Spinal cord (tissue), 10 donors: ENCODE results near the gene AGTRAP. TPM values are rescaled to one million over a fixed set of nuclear protein-coding genes. Genes with fewer than 3 reads are reported as not detected.

ENCODE experiments used
- DNase-seq, 6 donors: peaks; one replicate each; pipeline versions ENCODE4 v3.0.0 to v3.0.0-alpha.2; 2013 to 2015; ENCODE audit warnings: low spot score in 6 of 6, low read depth in 4 of 6
- H3K27ac ChIP-seq: one replicate; pipeline ENCODE4 v1.5.1; 2013; ENCODE audit warnings: low read depth, low read length, control low read depth
- H3K27me3 ChIP-seq: one replicate; pipeline ENCODE4 v1.6.1; 2013; ENCODE audit warnings: low read length; ENCODE audit not compliant: control insufficient read depth, insufficient read depth
- H3K36me3 ChIP-seq: one replicate; pipeline ENCODE4 v1.6.1; 2013; ENCODE audit warnings: low read length; ENCODE audit not compliant: control insufficient read depth, insufficient read depth
- H3K4me1 ChIP-seq: one replicate; pipeline ENCODE4 v1.6.1; 2013; ENCODE audit warnings: low read length; ENCODE audit not compliant: control insufficient read depth, insufficient read depth
- H3K4me3 ChIP-seq: one replicate; pipeline ENCODE4 v1.5.1; 2013; ENCODE audit warnings: low read depth, low read length, control low read depth
- H3K9me3 ChIP-seq: one replicate; pipeline ENCODE4 v1.6.1; 2013; ENCODE audit warnings: low read length; ENCODE audit not compliant: control insufficient read depth, insufficient read depth
- WGBS: methylation state at CpG from one replicate; pipeline ENCODE4 v1.1.5; 2013; ENCODE audit warnings: missing lambda C conversion rate; ENCODE audit not compliant: insufficient coverage; 5-methylcytosine and 5-hydroxymethylcytosine counted together
- polyA plus RNA-seq, 2 donors: library from polyadenylated mRNA; unstranded; fragments of 120-200 nt; gene quantifications; one replicate each; pipeline ENCODE4 v1.2.1, GENCODE V29; 2013; ENCODE audit not compliant: insufficient read length in 2 of 2
- total RNA-seq, 2 donors: library from RNA; depleted of rRNA in 1 of 2; stranded (reverse); fragments of 120-200 nt in 1 of 2; fragments of >200 nt in 1 of 2; gene quantifications; one replicate each; pipeline versions ENCODE4 v1.2.3 to v1.2.4, GENCODE V29; 2013 to 2014
- donor health status: healthy.

Gene AGTRAP
- total and polyA plus RNA-seq, 4 donors, result 11.8 to 45.1 (median 21.7) TPM

- H3K9me3 ChIP-seq, result no peaks in the 10 kb centered on the region
- no peak overlapping the region for H3K27ac ChIP-seq
- H3K27me3 ChIP-seq, result no peaks in the 10 kb centered on the region
- peaks cover 81% of the 10 kb centered on the region for H3K36me3 ChIP-seq
- peaks cover 19% of the 10 kb centered on the region for H3K4me1 ChIP-seq
- no peak for DNase-seq
- 96% methylated on average over 9 of the region's 15 CpGs for WGBS
- no peak overlapping the region for H3K4me3 ChIP-seq
These were observed 57.9 kb downstream of the AGTRAP start for GRCh38 chr1:11793819-11794218.

GRCh38 chr1:11794446-11795237, 58.7 kb downstream of the AGTRAP start:
- Histone ChIP-seq H3K27ac (no peak overlapping the region), H3K36me3 (peaks cover 81% of the 10 kb centered on the region), H3K4me1 (peaks cover 17% of the 10 kb centered on the region), H3K9me3 (no peaks in the 10 kb centered on the region), H3K27me3 (no peaks in the 10 kb centered on the region), H3K4me3 (no peak overlapping the region)
- WGBS, result 92% methylated on average over 19 of the region's 19 CpGs
- no peak for DNase-seq

DNA sequence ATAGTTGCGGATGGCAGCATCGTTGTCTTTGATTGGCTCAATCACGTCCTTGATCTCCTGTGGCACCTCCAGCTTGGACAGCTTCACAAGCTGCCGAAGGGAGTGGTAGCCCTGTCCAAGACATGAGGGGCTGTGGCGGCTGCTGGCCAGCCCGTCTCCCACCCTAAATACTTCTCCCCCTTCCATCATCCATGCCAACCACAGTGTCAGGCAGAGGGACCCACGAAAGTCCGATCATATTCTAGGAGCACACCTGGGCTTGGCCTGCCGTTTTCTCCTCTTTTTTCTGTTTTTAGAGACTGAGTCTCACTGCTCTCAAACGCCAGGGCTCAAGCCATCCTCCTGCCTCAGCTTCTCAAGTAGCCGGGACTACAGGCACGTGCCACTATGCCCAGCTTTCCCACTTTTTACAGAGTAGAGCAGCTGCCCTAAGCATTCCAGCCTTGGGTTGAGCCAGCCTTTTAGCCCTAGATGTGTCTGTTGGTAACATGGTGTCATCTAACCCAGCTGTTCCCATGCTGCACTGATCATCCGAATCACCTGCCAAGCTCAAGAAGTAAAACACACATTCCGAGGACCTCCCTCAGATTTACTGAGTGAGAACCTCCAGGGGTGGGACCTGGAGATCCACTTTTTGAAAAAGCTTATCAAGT, 59.4 kb downstream of the AGTRAP start:
- Histone ChIP-seq H3K4me3 (no peak overlapping the region), H3K27me3 (no peaks in the 10 kb centered on the region), H3K9me3 (no peaks in the 10 kb centered on the region), H3K36me3 (peaks cover 81% of the 10 kb centered on the region), H3K4me1 (peaks cover 10% of the 10 kb centered on the region), H3K27ac (no peak overlapping the region)
- DNase-seq, result no peak
- WGBS, result 92% methylated on average over 10 of the region's 14 CpGs

DNA sequence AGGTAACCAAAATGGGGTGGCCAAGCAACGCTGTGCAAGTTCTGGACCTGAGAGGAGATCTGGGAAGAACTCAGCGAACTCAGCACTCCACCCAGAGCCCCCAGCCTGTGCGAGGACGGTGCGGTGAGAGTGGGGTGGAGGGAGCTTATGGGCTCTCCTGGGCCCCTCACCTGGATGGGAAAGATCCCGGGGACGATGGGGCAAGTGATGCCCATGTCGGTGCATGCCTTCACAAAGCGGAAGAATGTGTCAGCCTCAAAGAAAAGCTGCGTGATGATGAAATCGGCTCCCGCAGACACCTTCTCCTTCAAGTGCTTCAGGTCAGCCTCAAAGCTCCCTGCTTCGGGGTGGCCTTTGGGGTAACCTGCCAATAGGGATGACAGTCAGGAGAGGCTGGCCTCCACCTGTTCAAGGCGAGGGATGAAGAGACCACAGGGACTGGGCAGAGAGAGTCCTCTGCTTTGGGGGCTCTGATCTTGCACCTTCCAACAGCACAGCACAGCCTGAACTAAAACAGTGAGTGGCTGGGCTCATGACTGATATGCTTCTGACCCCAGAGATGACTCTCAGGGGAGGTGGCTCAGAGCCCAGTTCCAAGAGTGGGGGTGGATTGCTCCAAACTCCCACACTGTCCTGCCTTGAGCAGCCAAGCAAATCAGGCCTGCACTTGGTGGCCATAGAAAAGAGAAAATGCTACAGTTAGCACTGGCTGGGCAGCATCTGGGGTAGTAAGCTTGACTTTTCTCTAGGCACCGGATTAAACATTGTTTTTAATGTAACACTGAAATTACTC, 60.3 kb downstream of the AGTRAP start:
- Histone ChIP-seq H3K4me1 (peaks cover 3% of the 10 kb centered on the region), H3K27me3 (no peaks in the 10 kb centered on the region), H3K9me3 (no peaks in the 10 kb centered on the region), H3K4me3 (no peak overlapping the region), H3K36me3 (peaks cover 81% of the 10 kb centered on the region), H3K27ac (no peak overlapping the region)
- DNase-seq, result no peak
- 95% methylated on average over 13 of the region's 15 CpGs for WGBS

GRCh38 chr1:11797525-11798216, 61.7 kb downstream of the AGTRAP start:
- no peaks in the 10 kb centered on the region for H3K27me3 ChIP-seq
- no peaks in the 10 kb centered on the region for H3K9me3 ChIP-seq
- H3K36me3 ChIP-seq, result peaks cover 72% of the 10 kb centered on the region
- no peak overlapping the region for H3K27ac ChIP-seq
- no peak overlapping the region for H3K4me3 ChIP-seq
- DNase-seq, result no peak
- WGBS, result 75% methylated on average over 2 of the region's 6 CpGs
- peaks cover 2% of the 10 kb centered on the region for H3K4me1 ChIP-seq

- no peak overlapping the region for H3K27ac ChIP-seq
- no peak for DNase-seq
- H3K27me3 ChIP-seq, result no peaks in the 10 kb centered on the region
- peaks cover 67% of the 10 kb centered on the region for H3K36me3 ChIP-seq
- no peak overlapping the region for H3K4me3 ChIP-seq
- H3K4me1 ChIP-seq, result peaks cover 16% of the 10 kb centered on the region
- 95% methylated on average over 5 of the region's 5 CpGs for WGBS
- H3K9me3 ChIP-seq, result no peaks in the 10 kb centered on the region
These were observed 63.2 kb downstream of the AGTRAP start for GRCh38 chr1:11799099-11799498.

- Histone ChIP-seq H3K27ac (no peak overlapping the region), H3K4me3 (no peak overlapping the region), H3K4me1 (peaks cover 24% of the 10 kb centered on the region), H3K9me3 (no peaks in the 10 kb centered on the region), H3K27me3 (no peaks in the 10 kb centered on the region), H3K36me3 (peaks cover 59% of the 10 kb centered on the region)
- DNase-seq, result no peak
- 99% methylated on average over 7 of the region's 9 CpGs for WGBS
These were observed 64.0 kb downstream of the AGTRAP start for GRCh38 chr1:11799896-11800295.

- no peak overlapping the region for H3K27ac ChIP-seq
These were observed 64.4 kb downstream of the AGTRAP start for GRCh38 chr1:11800391-11800755.

More at GRCh38 chr1:11800391-11800755, 64.4 kb downstream of the AGTRAP start:
- H3K36me3 ChIP-seq, result peaks cover 54% of the 10 kb centered on the region
- no peaks in the 10 kb centered on the region for H3K27me3 ChIP-seq
- WGBS, result 90% methylated on average over 2 of the region's 8 CpGs
- peaks cover 28% of the 10 kb centered on the region for H3K4me1 ChIP-seq
- no peak overlapping the region for H3K4me3 ChIP-seq
- H3K9me3 ChIP-seq, result no peaks in the 10 kb centered on the region
- no peak for DNase-seq
